Measurements from ENCODE around the gene ANKRD34A. TPM values are rescaled to one million over a fixed set of nuclear protein-coding genes. Genes with fewer than 3 reads are reported as not detected.

Gene ANKRD34A
- total and polyA plus RNA-seq, 4 donors = 0.06 to 0.17 (median 0.13) TPM; not detected in 1

GRCh38 chr1:145988773-145989172 lies 24.4 kb upstream of the ANKRD34A start:
- TF ChIP-seq HNF4A (conservative IDR thresholded peaks at IDR 0.05) (no peak), NR2F2 (IDR thresholded peaks at IDR 0.05) (no peak), TAF1 (conservative IDR thresholded peaks at IDR 0.05) (no peak), FOXA2 (IDR thresholded peaks at IDR 0.05) (no peak), FOXA1 (IDR thresholded peaks at IDR 0.05) (no peak), MAX (IDR thresholded peaks at IDR 0.05) (no peak), RAD21 (IDR thresholded peaks at IDR 0.05) (no peak), JUND (IDR thresholded peaks at IDR 0.05) (no peak)
- TF ChIP-seq, protein P1, sequence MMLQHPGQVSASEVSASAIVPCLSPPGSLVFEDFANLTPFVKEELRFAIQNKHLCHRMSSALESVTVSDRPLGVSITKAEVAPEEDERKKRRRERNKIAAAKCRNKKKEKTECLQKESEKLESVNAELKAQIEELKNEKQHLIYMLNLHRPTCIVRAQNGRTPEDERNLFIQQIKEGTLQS (IDR thresholded peaks at IDR 0.05) = no peak
- DNase-seq (ENCODE audit: low spot score) = no peak
- Histone ChIP-seq H3K9ac (ENCODE audit: low read depth in 1 of 2, low read length in 2 of 2) (no peak overlapping the region), H3K4me3 (ENCODE audit: low read depth in 1 of 3, low read length in 3 of 3) (no peak overlapping the region), H3K27me3 (ENCODE audit: control insufficient read depth in 4 of 4, insufficient read depth in 4 of 4, low read length in 3 of 4) (no peaks in the 10 kb centered on the region), H3K27ac (ENCODE audit: low read depth in 1 of 2, low read length in 2 of 2) (no peak overlapping the region), H3K4me1 (ENCODE audit: control insufficient read depth in 4 of 4, insufficient read depth in 4 of 4, low read length in 3 of 4) (peaks cover 13 to 41% (median 34%) of the 10 kb centered on the region in 4 donors), H3K9me3 (ENCODE audit: control insufficient read depth in 4 of 4, low read length in 3 of 4) (no peaks in the 10 kb centered on the region), H3K36me3 (ENCODE audit: control insufficient read depth in 4 of 4, insufficient read depth in 3 of 4, low read depth in 1 of 4, low read length in 3 of 4) (peaks cover 6 to 14% (median 11%) of the 10 kb centered on the region in 4 donors)
- WGBS = 80% methylated on average over 5 of the region's 5 CpGs

- Histone ChIP-seq H3K4me1 (ENCODE audit: control insufficient read depth in 4 of 4, insufficient read depth in 4 of 4, low read length in 3 of 4) (peaks cover 10 to 39% (median 31%) of the 10 kb centered on the region in 4 donors), H3K9ac (ENCODE audit: low read depth in 1 of 2, low read length in 2 of 2) (no peak overlapping the region), H3K27me3 (ENCODE audit: control insufficient read depth in 4 of 4, insufficient read depth in 4 of 4, low read length in 3 of 4) (no peaks in the 10 kb centered on the region), H3K36me3 (ENCODE audit: control insufficient read depth in 4 of 4, insufficient read depth in 3 of 4, low read depth in 1 of 4, low read length in 3 of 4) (peaks cover 1 to 5% (median 4%) of the 10 kb centered on the region in 4 donors), H3K4me3 (ENCODE audit: low read depth in 1 of 3, low read length in 3 of 3) (no peak overlapping the region), H3K27ac (ENCODE audit: low read depth in 1 of 2, low read length in 2 of 2) (no peak overlapping the region), H3K9me3 (ENCODE audit: control insufficient read depth in 4 of 4, low read length in 3 of 4) (no peaks in the 10 kb centered on the region)
- DNase-seq (ENCODE audit: low spot score) = no peak
- TF ChIP-seq NR2F2 (IDR thresholded peaks at IDR 0.05) (no peak), GABPA (IDR thresholded peaks at IDR 0.05 in 1 of 2, conservative IDR thresholded peaks at IDR 0.05 in 1 of 2) (no peak), SP1 (IDR thresholded peaks at IDR 0.05) (no peak), TAF1 (conservative IDR thresholded peaks at IDR 0.05) (no peak), YY1 (IDR thresholded peaks at IDR 0.05) (no peak), JUND (IDR thresholded peaks at IDR 0.05) (no peak), RAD21 (IDR thresholded peaks at IDR 0.05) (no peak)
- 99% methylated on average over 1 of the region's 1 CpG for WGBS
Observed at GRCh38 chr1:145987926-145988325, 23.6 kb upstream of the ANKRD34A start.

DNA sequence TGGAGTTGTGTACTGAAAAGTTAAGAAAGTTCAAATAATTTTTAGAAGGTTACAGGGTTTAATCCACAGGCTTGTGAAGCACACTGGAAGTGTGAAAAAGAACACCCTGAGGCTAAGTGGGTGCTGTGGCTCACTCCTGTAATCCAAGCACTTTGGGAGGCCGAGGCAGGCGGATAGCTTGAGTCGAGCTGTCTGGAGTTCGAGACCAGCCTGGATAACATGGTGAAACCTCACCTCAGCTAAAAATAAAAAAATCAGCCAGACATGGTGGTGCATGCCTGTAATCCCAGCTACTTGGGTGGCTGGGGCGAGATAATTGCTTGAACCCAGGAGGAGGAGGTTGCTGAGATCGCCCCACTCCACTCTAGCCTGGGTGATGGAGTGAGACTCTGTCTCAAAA lies 22.2 kb upstream of the ANKRD34A start:
- WGBS = 97% methylated on average over 6 of the region's 6 CpGs
- H3K27me3 ChIP-seq (ENCODE audit: control insufficient read depth in 4 of 4, insufficient read depth in 4 of 4, low read length in 3 of 4) = no peaks in the 10 kb centered on the region
- peaks cover 16 to 41% (median 28%) of the 10 kb centered on the region in 4 donors for H3K4me1 ChIP-seq (ENCODE audit: control insufficient read depth in 4 of 4, insufficient read depth in 4 of 4, low read length in 3 of 4)
- no peaks in the 10 kb centered on the region for H3K9me3 ChIP-seq (ENCODE audit: control insufficient read depth in 4 of 4, low read length in 3 of 4)
- no peak for TF ChIP-seq SP1 (IDR thresholded peaks at IDR 0.05)
- TF ChIP-seq REST (IDR thresholded peaks at IDR 0.05) = no peak
- H3K36me3 ChIP-seq (ENCODE audit: control insufficient read depth in 4 of 4, insufficient read depth in 3 of 4, low read depth in 1 of 4, low read length in 3 of 4) = no peaks in the 10 kb centered on the region
- DNase-seq (ENCODE audit: low spot score) = no peak
- H3K27ac ChIP-seq (ENCODE audit: low read depth in 1 of 2, low read length in 2 of 2) = no peak overlapping the region
- H3K9ac ChIP-seq (ENCODE audit: low read depth in 1 of 2, low read length in 2 of 2) = no peak overlapping the region
- no peak overlapping the region for H3K4me3 ChIP-seq (ENCODE audit: low read depth in 1 of 3, low read length in 3 of 3)

All from liver (tissue), 9 donors.